Measurements from ENCODE around the gene FKBP7. TPM values are rescaled to one million over a fixed set of nuclear protein-coding genes. Genes with fewer than 3 reads are reported as not detected.

Gene FKBP7
- 9.7 and 14.8 TPM in 2 replicates for total RNA-seq (2016; rRNA removed; fragmentation: Illumina TruSeq; extraction: Trizol)
- total RNA-seq (2016; cell fraction: cytosol; rRNA removed; fragmentation: Illumina TruSeq; extraction: Trizol; ENCODE audit: low read depth): 2.8 and 3.6 TPM in 2 replicates
- total RNA-seq (2016; cell fraction: insoluble cytoplasmic fraction; rRNA removed; fragmentation: Illumina TruSeq; extraction: Trizol): 9.9 and 13.5 TPM in 2 replicates
- total RNA-seq (2016; cell fraction: membrane; rRNA removed; fragmentation: Illumina TruSeq; extraction: Trizol): 3.9 and 4.5 TPM in 2 replicates
- total RNA-seq (2016; cell fraction: nucleus; rRNA removed; fragmentation: Illumina TruSeq; extraction: Trizol): 12.3 and 18.8 TPM in 2 replicates
- polyA plus RNA-seq (2011; rRNA removed): 9.5 and 12.4 TPM in 2 replicates
- 6.1 and 7.1 TPM in 2 replicates for polyA plus RNA-seq (2011; cell fraction: cytosol; rRNA removed)
- 2.9 and 3.0 TPM in 2 replicates for polyA plus RNA-seq (2011; cell fraction: nucleus; rRNA removed)
- 13.3 and 20.2 TPM in 2 replicates for polyA plus RNA-seq (2012)
- polyA plus RNA-seq (2016; cell fraction: cytosol; fragmentation: Illumina TruSeq; extraction: Trizol; ENCODE audit: low read depth): 5.2 and 5.3 TPM in 2 replicates
- 10.5 and 13.7 TPM in 2 replicates for polyA plus RNA-seq (2016; cell fraction: insoluble cytoplasmic fraction; fragmentation: Illumina TruSeq; extraction: Trizol; ENCODE audit: low read depth)
- 3.5 and 4.7 TPM in 2 replicates for polyA plus RNA-seq (2016; cell fraction: membrane; fragmentation: Illumina TruSeq; extraction: Trizol; ENCODE audit: low read depth)
- polyA plus RNA-seq (2016; cell fraction: nucleus; fragmentation: Illumina TruSeq; extraction: Trizol; ENCODE audit: insufficient read depth, low read depth): 20.0 and 26.2 TPM in 2 replicates
- 0.89 and 1.8 TPM in 2 replicates for polyA minus RNA-seq (2011; rRNA and poly(A)+ RNA removed; ENCODE audit: low replicate concordance)
- 5.3 and 5.9 TPM in 2 replicates for polyA minus RNA-seq (2011; cell fraction: cytosol; rRNA and poly(A)+ RNA removed)
- polyA minus RNA-seq (2011; cell fraction: nucleus; rRNA and poly(A)+ RNA removed): 6.0 and 9.4 TPM in 2 replicates
- percentile 72 among the genes with signal in this experiment for Bru-seq, nascent RNA
- percentile 61 among the genes with signal in this experiment for BruChase-seq, experiment 1, labeled RNA remaining after a 6-hour chase
- BruChase-seq, experiment 2, labeled RNA remaining after a 2-hour chase: percentile 55 among the genes with signal in this experiment
- long read RNA-seq, experiment 1, transcript FKBP7-204 (4 exons, 2,834 nt): major isoform, 8 of 13 reads
- long read RNA-seq, experiment 1, partial matches to known transcripts: 0 of 13 reads
- long read RNA-seq, experiment 1, other reads (novel, unspliced or antisense): 0 of 13 reads
- long read RNA-seq, experiment 2, transcript FKBP7-204 (4 exons, 2,834 nt): major isoform, 8 of 13 reads
- long read RNA-seq, experiment 2, partial matches to known transcripts: 0 of 13 reads
- long read RNA-seq, experiment 2, other reads (novel, unspliced or antisense): 0 of 13 reads

GRCh38 chr2:178478439-178479274 lies at the start of gene FKBP7:
Gene FKBP7, minus strand, starts transcription at chr2:178478600. Its CDS starts 101 bp downstream, at chr2:178478499.
- in situ Hi-C loops (cut with HindIII; ENCODE audit: extremely low pct_ligation_motif_present, low pct_unique_long_range_greater_than_20kb): no loop called here
- Histone ChIP-seq H3K27me3 (ENCODE audit: control insufficient read depth in 1 of 2, insufficient read depth in 2 of 2, low read length in 2 of 2) (no peaks in the 10 kb centered on the region; a peak in 1 of 5 replicates), H3K9ac (ENCODE audit: insufficient read depth, low read depth, low read length) (peak within 1 kb of the TSS; percentile 86), H3K9me3 (ENCODE audit: low read length) (no peaks in the 10 kb centered on the region), H4K20me1 (ENCODE audit: insufficient read depth, low read length) (peaks cover 9% of the 10 kb centered on the region; the same call in 1 of the 2 replicates), H3K4me1 (ENCODE audit: insufficient read depth, low read length) (peaks cover 46% of the 10 kb centered on the region), H3K4me3 (replicated peaks in 1 of 3; ENCODE audit: insufficient read depth in 1 of 3, low read depth in 2 of 3, low read length in 3 of 3) (peak within 1 kb of the TSS; percentile 80 to 91 (median 82)), H2AFZ (ENCODE audit: low read length) (peak within 1 kb of the TSS; percentile 93), H3K27ac (ENCODE audit: extremely low read length, insufficient read depth, low read length) (peak within 1 kb of the TSS; percentile 89), H3K4me2 (ENCODE audit: low read depth, low read length) (peak within 1 kb of the TSS; percentile 91), H3K79me2 (ENCODE audit: insufficient read depth, low read length) (peaks cover 50% of the 10 kb centered on the region), H3K36me3 (replicated peaks in 1 of 2; ENCODE audit: control insufficient read depth in 1 of 2, insufficient read depth in 2 of 2, low read length in 2 of 2) (no peaks in the 10 kb centered on the region)
- ATAC-seq: peak; percentile 67
- intact Hi-C loops (cut with micrococcal nuclease; ENCODE audit: unreplicated experiment): loop anchor here (1.0 kb wide), 2 partner anchors 9 to 27 kb away; partner anchors contain the start of genes PJVK and PRKRA
- 1% methylated on average over 52 of the region's 56 CpGs for WGBS (ENCODE audit: low lambda C conversion rate)
- DNase-seq (ENCODE audit: low spot score): peak; percentile 82
- ChIA-PET CTCF (ENCODE audit: low intra/inter-chr PET ratio, low total read pairs) (interaction anchor here (1.2 kb wide), 1 partner anchor 27 kb away, joined by 4 read pairs; the partner anchor contains the start of gene PJVK), POLR2A (interaction anchor here (1.0 to 4.6 kb wide), 7 partner anchors 9 to 64 kb away, joined by 3 to 74 read pairs (median 8); partner anchors contain the start of genes PJVK and PRKRA)
- BruUV-seq (replicated peaks): no TSS peak
- no peak for FAIRE-seq
- TF ChIP-seq TOE1 (CRISPR knock-in tag; IDR thresholded peaks at IDR 0.05) (no peak), ARNT2 (CRISPR knock-in tag; IDR thresholded peaks at IDR 0.05; ENCODE audit: low read depth) (peak; percentile 10; the same call in 1 of the 2 replicates), HNRNPLL (IDR thresholded peaks at IDR 0.05; ENCODE audit: low read depth, low read length, poor library complexity, severe bottlenecking) (peak; percentile 95), ZFP1 (CRISPR knock-in tag; IDR thresholded peaks at IDR 0.05) (peak; percentile 59; the same call in 1 of the 2 replicates), ZKSCAN5 (CRISPR knock-in tag; IDR thresholded peaks at IDR 0.05) (no peak), SMAD9 (CRISPR knock-in tag; IDR thresholded peaks at IDR 0.05) (peak; percentile 44; the same call in 1 of the 2 replicates), ADNP (CRISPR knock-in tag; IDR thresholded peaks at IDR 0.05) (no peak), ZSCAN29 (CRISPR knock-in tag; conservative IDR thresholded peaks at IDR 0.05) (no peak; the same call in 1 of the 2 replicates), ZNF598 (CRISPR knock-in tag; IDR thresholded peaks at IDR 0.05; ENCODE audit: borderline replicate concordance) (peak; percentile 88; the same call in 1 of the 2 replicates), GMEB2 (CRISPR knock-in tag; IDR thresholded peaks at IDR 0.05; ENCODE audit: low read depth) (no peak), KDM3A (CRISPR knock-in tag; IDR thresholded peaks at IDR 0.05; ENCODE audit: low read depth) (peak; percentile 72), YEATS2 (CRISPR knock-in tag; IDR thresholded peaks at IDR 0.05; ENCODE audit: borderline replicate concordance) (peak; percentile 72), ZNF451 (CRISPR knock-in tag; IDR thresholded peaks at IDR 0.05) (peak; percentile 77; the same call in 1 of the 2 replicates), HNRNPL (IDR thresholded peaks at IDR 0.05; ENCODE audit: low read depth, low read length) (no peak), SNRNP70 (IDR thresholded peaks at IDR 0.05; ENCODE audit: low read depth, low read length) (no peak), ZNF589 (CRISPR knock-in tag; conservative IDR thresholded peaks at IDR 0.05) (no peak), ZNF256 (CRISPR knock-in tag; conservative IDR thresholded peaks at IDR 0.05) (peak; percentile 84; the same call in 1 of the 2 replicates)
